GM12892 (cell line): Measurements from ENCODE around the gene ARID5A.

Source experiments
- DNase-seq: peaks from one replicate; pipeline ENCODE4 v3.0.0; 2011; ENCODE audit not compliant: insufficient read length
- FAIRE-seq: peaks from 2 replicates; lab custom pipeline; 2011; peaks lifted over from hg19 to GRCh38; lab: Jason Lieb, UNC
- POLR2A ChIP-seq: IDR thresholded peaks from 2 replicates; pipeline ENCODE4 v1.6.1; 2011; ENCODE audit warnings: low read depth, low read length, control low read depth
- POLR2AphosphoS5 ChIP-seq: IDR thresholded peaks from 2 replicates; pipeline ENCODE4 v1.6.1; 2011; ENCODE audit warnings: low read depth, low read length, control low read depth
- TAF1 ChIP-seq: IDR thresholded peaks from 2 replicates; pipeline ENCODE4 v1.6.1; 2011; ENCODE audit warnings: low read depth, mild to moderate bottlenecking, control low read depth, low read length, borderline replicate concordance

The ARID5A gene

GRCh38 chr2:96580771-96581170 is 44.2 kb downstream of the ARID5A start:
- TF ChIP-seq POLR2AphosphoS5 (no peak), POLR2A (no peak), TAF1 (no peak)
- DNase-seq (no peak), FAIRE-seq (no peak)

- no peak for DNase-seq
- no peak for FAIRE-seq
- TF ChIP-seq POLR2A: no peak
- no peak for TF ChIP-seq POLR2AphosphoS5
- no peak for TF ChIP-seq TAF1
These were observed 47.5 kb downstream of the ARID5A start for GRCh38 chr2:96584017-96584416.

GRCh38 chr2:96587843-96588242 is 51.3 kb downstream of the ARID5A start:
- FAIRE-seq (no peak), DNase-seq (no peak)
- TF ChIP-seq POLR2A: no peak
- no peak for TF ChIP-seq POLR2AphosphoS5
- no peak for TF ChIP-seq TAF1

- TF ChIP-seq POLR2A (no peak), POLR2AphosphoS5 (no peak), TAF1 (no peak)
- DNase-seq: no peak
- FAIRE-seq: no peak
These were observed 54.5 kb downstream of the ARID5A start for GRCh38 chr2:96591054-96591453.

GRCh38 chr2:96591494-96591893 is 54.9 kb downstream of the ARID5A start:
- TF ChIP-seq TAF1: no peak
- no peak for TF ChIP-seq POLR2AphosphoS5
- TF ChIP-seq POLR2A: no peak
- FAIRE-seq (no peak), DNase-seq (no peak)

GRCh38 chr2:96594282-96594681 is 57.7 kb downstream of the ARID5A start:
- no peak for FAIRE-seq
- TF ChIP-seq POLR2AphosphoS5 (no peak), TAF1 (no peak), POLR2A (no peak)
- no peak for DNase-seq

GRCh38 chr2:96594691-96595152 is 58.2 kb downstream of the ARID5A start:
- DNase-seq: no peak
- no peak for TF ChIP-seq POLR2A
- TF ChIP-seq TAF1: no peak
- no peak for FAIRE-seq

GRCh38 chr2:96596596-96596995 is 60.0 kb downstream of the ARID5A start:
- DNase-seq (no peak), FAIRE-seq (no peak)
- TF ChIP-seq TAF1 (no peak), POLR2A (no peak), POLR2AphosphoS5 (no peak)

- no peak for DNase-seq
- TF ChIP-seq POLR2A (no peak), POLR2AphosphoS5 (no peak), TAF1 (no peak)
- no peak for FAIRE-seq
These were observed 63.4 kb downstream of the ARID5A start for GRCh38 chr2:96599941-96600340.

- TF ChIP-seq POLR2AphosphoS5: no peak
- no peak for TF ChIP-seq TAF1
- no peak for TF ChIP-seq POLR2A
- DNase-seq: no peak
- no peak for FAIRE-seq
These were observed 65.1 kb downstream of the ARID5A start for GRCh38 chr2:96601382-96602292.
